Panc1 (cell line): ENCODE results near the gene DDAH2. TPM values are rescaled to one million over a fixed set of nuclear protein-coding genes. Genes with fewer than 3 reads are reported as not detected.

ENCODE experiments used
- ATAC-seq: fragments of 200-7000 bp; cut with Tn5 transposase; 2 replicates; pipeline ENCODE4 v1.9.1; 2020; ENCODE audit warnings: mild to moderate bottlenecking, moderate library complexity
- BruUV-seq: library from RNA; stranded (reverse); fragments of 400-500 nt; replicated peaks from 2 replicates; lab custom pipeline; 2021; lab: Mats Ljungman, UMichigan
- CTCF ChIA-PET: fragments of 300-600 bp; sonication (Branson Sonifier 250); formaldehyde crosslinking; loops from one replicate; lab custom pipeline; 2022; ENCODE audit warnings: antibody characterized with exemption; lab: Charles Lee
- POLR2A ChIA-PET: fragments of 300-600 bp; sonication (Branson Sonifier 250); formaldehyde crosslinking; loops from one replicate; lab custom pipeline; 2022; ENCODE audit warnings: antibody characterized with exemption; lab: Charles Lee
- DNase-seq: peaks from one replicate; pipeline ENCODE4 v3.0.0-alpha.2; 2010; ENCODE audit warnings: low read depth, low spot score
- H3K27ac ChIP-seq: 2 replicates; pipeline ENCODE4 v1.5.1; 2011; ENCODE audit warnings: mild to moderate bottlenecking, low read length, inconsistent platforms
- H3K27me3 ChIP-seq: fragments of 200-500 bp; sonication (Bioruptor generic); 2 replicates; pipeline ENCODE4 v1.6.0; 2014; ENCODE audit warnings: low read length, inconsistent platforms; ENCODE audit not compliant: control insufficient read depth, insufficient read depth
- H3K36me3 ChIP-seq: fragments of 200-500 bp; sonication (Bioruptor generic); 2 replicates; pipeline ENCODE4 v1.5.1; 2014; ENCODE audit warnings: inconsistent platforms, mild to moderate bottlenecking, low read length, moderate library complexity; ENCODE audit not compliant: control insufficient read depth, insufficient read depth
- H3K4me1 ChIP-seq: 2 replicates; pipeline ENCODE4 v1.5.1; 2011; ENCODE audit warnings: inconsistent platforms, mild to moderate bottlenecking, low read length, moderate library complexity; ENCODE audit not compliant: control insufficient read depth, insufficient read depth
- H3K4me3 ChIP-seq, 2 experiments: 2 replicates each; pipeline ENCODE4 v1.5.1; 2011 to 2012; ENCODE audit warnings: low read depth in 2 of 2, low read length in 2 of 2, mild to moderate bottlenecking in 2 of 2, inconsistent platforms in 1 of 2, moderate library complexity in 1 of 2
- H3K9me3 ChIP-seq: fragments of 200-500 bp; sonication (Bioruptor generic); 2 replicates; pipeline ENCODE4 v1.5.1; 2014; ENCODE audit warnings: low read depth, mild to moderate bottlenecking, inconsistent platforms, low read length, moderate library complexity; ENCODE audit not compliant: control insufficient read depth, insufficient read depth
- CTCF ChIP-seq: fragments of 450-650 bp; IDR thresholded peaks from 2 replicates; pipeline ENCODE4 v1.5.1; 2017; ENCODE audit warnings: mild to moderate bottlenecking
- POLR2AphosphoS5 ChIP-seq: IDR thresholded peaks from 2 replicates; pipeline ENCODE4 v1.6.1; 2012; ENCODE audit warnings: mild to moderate bottlenecking, low read depth, low read length, moderate library complexity
- REST ChIP-seq, 2 experiments: IDR thresholded peaks; 2 replicates each; pipeline ENCODE4 v1.6.1; 2011 to 2012; ENCODE audit warnings: low read depth in 2 of 2, control low read depth in 1 of 2, low read length in 1 of 2, mild to moderate bottlenecking in 1 of 2, moderate library complexity in 1 of 2; ENCODE audit not compliant: insufficient read depth in 1 of 2
- SIN3A ChIP-seq: IDR thresholded peaks from 2 replicates; pipeline ENCODE4 v1.6.1; 2012; ENCODE audit warnings: low read depth, mild to moderate bottlenecking, low read length, moderate library complexity, borderline replicate concordance; ENCODE audit not compliant: insufficient read depth
- TCF7L2 ChIP-seq: IDR thresholded peaks from 2 replicates; pipeline ENCODE4 v1.6.1; 2011; ENCODE audit warnings: mild to moderate bottlenecking, low read depth, low read length, inconsistent platforms
- in situ Hi-C: cut with HindIII; loops from 2 replicates; pipeline ENCODE4 v1.10.0; 2016; ENCODE audit warnings: low sequenced_read_pairs, low pct_unique_long_range_greater_than_20kb
- intact Hi-C: fragments of 100-400 bp; cut with micrococcal nuclease; formaldehyde crosslinking; loops from one replicate; pipeline ENCODE4 v1.10.0; 2022; ENCODE audit not compliant: unreplicated experiment
- total RNA-seq: library from RNA; stranded (reverse); gene quantifications from one replicate; pipeline ENCODE4 v1.2.1, GENCODE V29; 2021; ENCODE audit not compliant: unreplicated experiment

Gene DDAH2
- total RNA-seq, 1 experiment from 2014 or later: 104 TPM

GRCh38 chr6:31689249-31690110 is 39.6 kb downstream of the DDAH2 start:
- no TSS peak for BruUV-seq
- Histone ChIP-seq H3K27me3 (no peaks in the 10 kb centered on the region), H3K36me3 (0 out of 2 replicates have a peak, but pooled peaks cover 5% of the 10 kb centered on the region), H3K27ac (no peak overlapping the region), H3K4me1 (no peaks in the 10 kb centered on the region), H3K4me3 (no peak overlapping the region), H3K9me3 (no peaks in the 10 kb centered on the region)
- TF ChIP-seq POLR2AphosphoS5 (no peak), REST (IDR thresholded peaks at IDR 0.05; ENCODE audit: insufficient read depth in 1 of 2, low read depth in 2 of 2, low read length in 1 of 2) (no peak), SIN3A (no peak), CTCF (no peak; the same call in 1 of the 2 replicates)
- in situ Hi-C loops (no loop called here), intact Hi-C loops (no loop called here)
- CTCF ChIA-PET: no interaction called here
- ATAC-seq (no peak), DNase-seq (no peak)
- POLR2A ChIA-PET: interaction anchor here (0.7 kb wide), 1 partner anchor 38 kb away, joined by 3 read pairs; no protein-coding TSS in a partner anchor

GRCh38 chr6:31687860-31688693 is 41.0 kb downstream of the DDAH2 start:
- no peak for DNase-seq
- Histone ChIP-seq H3K27ac (no peak overlapping the region), H3K4me3 (no peak overlapping the region), H3K9me3 (no peaks in the 10 kb centered on the region), H3K27me3 (no peaks in the 10 kb centered on the region), H3K4me1 (no peaks in the 10 kb centered on the region), H3K36me3 (0 out of 2 replicates have a peak, but pooled peaks cover 5% of the 10 kb centered on the region)
- ChIA-PET POLR2A (no interaction called here), CTCF (no interaction called here)
- in situ Hi-C loops: no loop called here
- no peak for TF ChIP-seq SIN3A
- no peak for TF ChIP-seq REST (IDR thresholded peaks at IDR 0.05; ENCODE audit: insufficient read depth in 1 of 2, low read depth in 2 of 2, low read length in 1 of 2)
- TF ChIP-seq POLR2AphosphoS5: no peak
- TF ChIP-seq CTCF: no peak
- no peak for TF ChIP-seq TCF7L2
- intact Hi-C loops: no loop called here
- ATAC-seq: 0 out of 2 replicates have a peak, but pooled peaks have one; percentile 27
- no TSS peak for BruUV-seq
